ENCODE results near the gene FOXA3.
A peak's percentile ranks its signal among the peaks of the same experiment; 100 is the strongest.

FOXA3 gene

DNA sequence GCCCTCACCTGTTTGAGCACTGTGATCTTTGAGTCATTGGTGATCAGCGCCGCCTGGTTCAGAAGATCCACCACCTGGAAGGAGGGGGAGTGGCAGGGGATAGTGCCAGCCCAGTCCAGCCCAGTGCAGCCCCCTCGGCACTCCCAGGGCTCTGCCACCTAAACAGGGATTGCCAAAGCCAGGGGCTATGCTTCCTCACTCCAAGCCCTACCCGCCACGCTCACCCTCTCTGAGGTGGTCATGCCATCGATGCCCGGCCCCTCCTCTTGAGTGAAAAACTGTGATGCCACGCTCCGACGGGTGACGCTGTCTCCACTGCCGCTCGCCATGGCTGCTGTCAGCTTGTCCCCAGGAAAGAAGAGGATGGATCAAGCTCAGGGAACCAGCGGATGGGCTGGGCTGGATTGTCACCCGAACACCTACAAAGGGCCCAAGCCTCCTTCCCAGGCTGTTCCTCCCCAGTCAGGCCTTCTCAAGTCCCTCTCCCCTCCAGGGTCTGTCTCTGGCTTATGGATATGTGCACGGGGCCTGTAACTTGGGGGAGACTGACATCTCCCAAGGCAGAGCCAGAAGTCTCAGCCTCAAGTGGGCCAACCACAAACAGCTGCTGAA lies 9.9 kb upstream of the FOXA3 start:
- DNase-seq (ENCODE audit: low spot score) = no peak
- TF ChIP-seq, protein P1, sequence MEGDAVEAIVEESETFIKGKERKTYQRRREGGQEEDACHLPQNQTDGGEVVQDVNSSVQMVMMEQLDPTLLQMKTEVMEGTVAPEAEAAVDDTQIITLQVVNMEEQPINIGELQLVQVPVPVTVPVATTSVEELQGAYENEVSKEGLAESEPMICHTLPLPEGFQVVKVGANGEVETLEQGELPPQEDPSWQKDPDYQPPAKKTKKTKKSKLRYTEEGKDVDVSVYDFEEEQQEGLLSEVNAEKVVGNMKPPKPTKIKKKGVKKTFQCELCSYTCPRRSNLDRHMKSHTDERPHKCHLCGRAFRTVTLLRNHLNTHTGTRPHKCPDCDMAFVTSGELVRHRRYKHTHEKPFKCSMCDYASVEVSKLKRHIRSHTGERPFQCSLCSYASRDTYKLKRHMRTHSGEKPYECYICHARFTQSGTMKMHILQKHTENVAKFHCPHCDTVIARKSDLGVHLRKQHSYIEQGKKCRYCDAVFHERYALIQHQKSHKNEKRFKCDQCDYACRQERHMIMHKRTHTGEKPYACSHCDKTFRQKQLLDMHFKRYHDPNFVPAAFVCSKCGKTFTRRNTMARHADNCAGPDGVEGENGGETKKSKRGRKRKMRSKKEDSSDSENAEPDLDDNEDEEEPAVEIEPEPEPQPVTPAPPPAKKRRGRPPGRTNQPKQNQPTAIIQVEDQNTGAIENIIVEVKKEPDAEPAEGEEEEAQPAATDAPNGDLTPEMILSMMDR (IDR thresholded peaks at IDR 0.05; ENCODE audit: extremely low read depth, missing control alignments) = no peak

DNA sequence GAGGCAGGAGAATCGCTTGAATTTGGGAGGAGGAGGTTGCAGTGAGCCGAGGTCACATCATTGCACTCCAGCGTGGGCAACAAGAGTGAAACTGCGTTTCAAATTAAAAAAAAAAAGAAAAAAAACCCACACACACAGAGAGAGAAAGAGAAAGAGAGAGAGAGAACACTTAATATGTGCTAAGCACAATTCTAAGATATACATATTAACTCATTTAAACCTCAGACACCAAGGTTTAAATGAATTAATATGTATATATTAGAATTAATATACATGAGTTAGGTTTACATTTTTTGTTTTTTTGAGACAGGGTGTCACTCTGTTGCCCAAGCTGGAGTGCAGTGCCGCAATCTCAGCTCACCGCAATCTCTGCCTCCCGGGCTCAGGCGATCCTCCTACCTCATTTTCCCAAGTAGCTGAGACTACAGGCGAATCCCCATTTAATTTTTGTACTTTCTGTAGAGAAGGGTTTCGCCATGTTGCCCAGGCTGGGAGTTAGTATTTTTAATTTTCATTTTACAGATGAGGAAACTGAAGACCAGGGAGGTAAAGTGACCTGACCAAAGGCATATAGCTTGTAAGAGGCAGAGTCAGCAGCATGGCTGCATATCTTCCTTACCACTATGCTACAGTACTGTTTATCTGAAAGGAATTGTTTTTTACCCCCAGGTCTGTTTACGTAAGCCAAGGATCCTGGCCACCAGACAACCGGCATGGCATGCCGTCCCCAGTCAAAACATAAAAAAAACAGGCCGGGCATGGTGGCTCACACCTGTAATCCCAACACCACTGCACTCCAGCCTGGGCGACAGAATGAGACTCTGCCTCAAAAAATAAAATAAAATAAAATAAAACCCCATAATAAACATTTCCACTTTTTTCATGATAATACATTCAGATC lies 3.5 kb upstream of the FOXA3 start:
- TF ChIP-seq, protein P1 (IDR thresholded peaks at IDR 0.05; ENCODE audit: extremely low read depth, missing control alignments) = no peak
- DNase-seq (ENCODE audit: low spot score) = no peak

DNA sequence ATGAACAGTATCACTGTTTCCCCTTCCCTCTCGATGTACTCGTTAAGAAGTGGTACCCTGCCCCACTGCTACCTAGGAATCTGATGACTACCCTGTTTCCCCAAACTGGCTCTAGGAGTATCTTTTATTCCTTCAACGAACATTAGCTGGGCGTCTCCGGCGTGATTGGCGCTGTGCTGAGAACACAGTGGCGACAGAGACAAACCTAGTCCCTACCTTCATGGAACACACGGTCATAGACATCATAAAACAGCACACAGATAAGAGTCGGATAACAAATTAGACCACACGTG lies 1.9 kb upstream of the FOXA3 start:
- DNase-seq (ENCODE audit: low spot score) = no peak
- TF ChIP-seq, protein P1 (IDR thresholded peaks at IDR 0.05; ENCODE audit: extremely low read depth, missing control alignments) = no peak

DNA sequence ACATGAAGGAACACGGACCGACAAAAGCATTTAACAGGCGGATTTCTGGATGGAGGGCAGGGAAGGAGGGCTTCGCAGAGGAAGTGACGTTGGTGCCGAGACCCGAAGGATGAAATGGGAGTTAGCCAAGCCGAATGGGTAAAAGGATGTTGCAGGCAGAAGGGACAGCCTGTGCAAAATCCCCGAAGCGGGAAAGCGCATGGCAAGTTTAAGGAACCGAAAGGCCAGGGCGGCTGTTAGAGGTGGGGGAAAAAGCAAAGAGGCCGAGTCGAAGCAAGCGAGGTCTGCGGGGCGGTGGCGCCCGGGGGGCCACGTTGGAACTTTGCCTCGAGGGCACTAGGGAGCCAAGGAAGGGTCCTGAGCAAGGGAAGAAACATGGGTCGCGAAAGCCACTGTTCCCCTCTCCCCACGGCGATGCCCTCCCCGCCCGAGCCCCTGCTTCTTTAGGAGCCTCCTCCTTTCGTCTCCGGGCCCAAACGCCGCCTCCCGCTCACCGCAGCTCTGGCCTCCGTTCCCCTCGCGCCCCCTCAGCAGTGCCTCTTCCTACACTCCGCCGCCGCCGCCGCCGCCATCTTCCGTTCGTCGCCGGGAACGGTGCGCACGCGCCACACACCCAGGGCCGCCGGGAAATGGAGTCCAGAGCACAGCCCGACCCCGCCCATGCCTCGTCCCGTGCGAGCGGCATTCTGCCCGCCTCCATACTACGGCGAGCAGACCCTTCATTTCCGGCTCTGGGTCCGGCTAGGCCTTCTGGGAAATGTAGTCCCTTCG lies 1.4 kb upstream of the FOXA3 start, which contains the start of gene SYMPK:
TSS of gene SYMPK (minus strand) at position 584 of the 771 bp plus-strand sequence. CDS start 8,652 bp downstream, outside the sequence.
- DNase-seq (ENCODE audit: low spot score) = peak; percentile 99
- TF ChIP-seq, protein P1 (IDR thresholded peaks at IDR 0.05; ENCODE audit: extremely low read depth, missing control alignments) = no peak

DNA sequence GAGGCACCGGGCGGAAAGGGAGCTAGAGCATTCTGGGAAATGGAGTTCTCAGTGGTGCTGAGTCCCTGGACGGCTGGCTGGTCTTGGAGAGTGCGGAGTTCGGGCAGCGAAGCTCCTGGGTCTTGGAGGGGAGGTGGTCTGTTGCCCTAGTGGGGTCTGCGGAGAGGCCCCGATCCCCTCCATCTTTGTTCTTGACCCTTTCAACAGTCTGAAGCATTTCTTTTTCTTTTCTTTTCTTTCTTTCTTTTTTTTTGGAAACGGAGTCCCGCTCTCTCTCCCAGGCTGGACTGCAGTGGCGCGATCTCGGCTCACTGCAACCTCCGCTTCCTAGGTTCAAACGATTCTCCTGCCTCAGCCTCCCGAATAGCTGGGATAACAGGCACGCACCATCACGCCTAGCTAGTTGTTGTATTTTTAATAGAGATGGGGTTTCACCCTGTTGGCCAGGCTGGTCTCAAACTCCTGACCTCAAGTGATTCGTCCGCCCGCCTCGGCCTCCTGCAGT lies 739 bp upstream of the FOXA3 start:
- DNase-seq (ENCODE audit: low spot score) = no peak
- TF ChIP-seq, protein P1 (IDR thresholded peaks at IDR 0.05; ENCODE audit: extremely low read depth, missing control alignments) = no peak

DNA sequence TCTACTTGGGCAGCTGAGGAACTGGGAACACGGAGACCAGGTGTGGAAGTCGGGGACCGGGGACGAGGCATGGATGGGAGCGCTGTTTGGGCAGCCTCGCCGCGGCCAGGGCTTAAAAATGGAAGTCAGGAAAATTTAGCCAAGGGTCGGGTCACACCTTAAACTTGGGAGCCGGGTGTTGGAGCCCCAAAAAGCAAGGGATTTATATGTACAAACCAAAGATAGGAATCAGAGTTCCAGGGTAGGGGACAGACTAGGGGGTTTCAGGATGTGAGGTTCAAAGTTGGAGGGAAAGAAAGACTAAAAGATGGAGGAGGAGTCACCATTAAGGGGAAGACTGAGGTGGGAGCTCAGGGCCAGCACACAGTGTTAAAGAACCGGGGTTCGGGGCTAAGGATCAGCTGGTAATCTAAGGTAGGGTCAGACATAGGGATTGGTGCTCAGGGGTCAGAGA lies 530 bp downstream of the FOXA3 start:
- TF ChIP-seq, protein P1 (IDR thresholded peaks at IDR 0.05; ENCODE audit: extremely low read depth, missing control alignments) = no peak
- DNase-seq (ENCODE audit: low spot score) = no peak
